ENCODE results near the gene TLR9.

TLR9 gene

DNA sequence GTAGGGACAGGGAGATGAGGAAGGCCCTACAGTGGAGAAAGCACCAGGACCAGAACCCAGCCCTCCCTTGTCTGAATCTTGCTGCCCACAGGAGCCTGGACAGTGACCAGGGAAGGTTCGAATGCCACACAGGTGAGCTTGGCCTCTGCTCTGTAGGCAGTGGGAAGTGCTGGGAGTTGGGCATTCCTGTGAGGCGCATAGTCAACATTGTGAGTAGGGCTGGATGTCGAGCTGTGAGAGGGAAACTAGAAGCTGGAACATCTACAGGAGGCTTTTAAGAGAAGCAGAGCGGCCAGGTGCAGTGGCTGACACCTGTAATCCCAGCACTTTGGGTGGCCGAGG, 47.8 kb downstream of the TLR9 start:
- no peak overlapping the region for H3K4me3 ChIP-seq (replicated peaks; ENCODE audit: low read depth, low read length)

DNA sequence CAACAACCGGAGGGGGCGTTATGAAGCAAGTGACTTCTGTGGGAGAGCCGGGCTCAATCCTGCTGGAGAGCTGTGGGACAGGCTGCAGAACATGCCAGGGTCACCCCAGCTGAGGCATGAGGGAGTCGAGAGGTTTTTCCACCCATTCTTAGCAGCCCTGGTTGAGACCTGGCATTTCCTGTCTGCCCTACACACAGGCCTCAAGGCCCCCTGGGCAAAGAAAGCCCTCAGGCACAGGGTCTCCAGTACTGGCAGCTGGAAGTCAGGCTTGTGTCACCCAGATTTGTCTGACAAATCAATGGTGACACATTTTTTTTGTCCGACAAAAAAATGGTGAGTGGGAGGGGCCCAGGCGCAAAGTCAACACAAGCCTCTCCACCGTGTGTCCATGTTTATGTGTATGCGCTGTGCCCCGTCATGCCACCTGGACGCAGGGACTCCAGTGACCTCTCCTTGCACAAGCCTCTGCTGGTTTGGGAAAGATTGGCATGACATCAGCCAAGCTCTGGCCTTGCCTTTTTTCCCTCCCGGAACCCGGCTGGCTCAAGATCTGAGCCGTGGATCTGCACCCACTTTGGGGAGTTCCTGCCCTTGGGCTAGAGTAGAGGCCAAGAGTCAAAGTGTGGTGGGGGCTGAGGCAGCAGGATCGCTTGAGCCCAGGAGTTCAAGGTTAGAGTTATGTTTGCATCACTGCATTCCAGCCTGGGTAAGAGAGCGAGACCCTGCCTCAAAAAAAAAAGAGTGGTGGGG, 48.3 kb downstream of the TLR9 start:
- DNase-seq (ENCODE audit: low read depth): no peak
- TF ChIP-seq, protein P1, sequence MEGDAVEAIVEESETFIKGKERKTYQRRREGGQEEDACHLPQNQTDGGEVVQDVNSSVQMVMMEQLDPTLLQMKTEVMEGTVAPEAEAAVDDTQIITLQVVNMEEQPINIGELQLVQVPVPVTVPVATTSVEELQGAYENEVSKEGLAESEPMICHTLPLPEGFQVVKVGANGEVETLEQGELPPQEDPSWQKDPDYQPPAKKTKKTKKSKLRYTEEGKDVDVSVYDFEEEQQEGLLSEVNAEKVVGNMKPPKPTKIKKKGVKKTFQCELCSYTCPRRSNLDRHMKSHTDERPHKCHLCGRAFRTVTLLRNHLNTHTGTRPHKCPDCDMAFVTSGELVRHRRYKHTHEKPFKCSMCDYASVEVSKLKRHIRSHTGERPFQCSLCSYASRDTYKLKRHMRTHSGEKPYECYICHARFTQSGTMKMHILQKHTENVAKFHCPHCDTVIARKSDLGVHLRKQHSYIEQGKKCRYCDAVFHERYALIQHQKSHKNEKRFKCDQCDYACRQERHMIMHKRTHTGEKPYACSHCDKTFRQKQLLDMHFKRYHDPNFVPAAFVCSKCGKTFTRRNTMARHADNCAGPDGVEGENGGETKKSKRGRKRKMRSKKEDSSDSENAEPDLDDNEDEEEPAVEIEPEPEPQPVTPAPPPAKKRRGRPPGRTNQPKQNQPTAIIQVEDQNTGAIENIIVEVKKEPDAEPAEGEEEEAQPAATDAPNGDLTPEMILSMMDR (IDR thresholded peaks at IDR 0.05; ENCODE audit: low read length, missing control alignments): no peak
- H3K4me3 ChIP-seq (replicated peaks; ENCODE audit: low read depth, low read length): no peak overlapping the region

More for the DNA sequence above, 47.8 kb downstream of the TLR9 start:
- no peak for DNase-seq (ENCODE audit: low read depth)
- TF ChIP-seq, protein P1 (IDR thresholded peaks at IDR 0.05; ENCODE audit: low read length, missing control alignments): no peak

DNA sequence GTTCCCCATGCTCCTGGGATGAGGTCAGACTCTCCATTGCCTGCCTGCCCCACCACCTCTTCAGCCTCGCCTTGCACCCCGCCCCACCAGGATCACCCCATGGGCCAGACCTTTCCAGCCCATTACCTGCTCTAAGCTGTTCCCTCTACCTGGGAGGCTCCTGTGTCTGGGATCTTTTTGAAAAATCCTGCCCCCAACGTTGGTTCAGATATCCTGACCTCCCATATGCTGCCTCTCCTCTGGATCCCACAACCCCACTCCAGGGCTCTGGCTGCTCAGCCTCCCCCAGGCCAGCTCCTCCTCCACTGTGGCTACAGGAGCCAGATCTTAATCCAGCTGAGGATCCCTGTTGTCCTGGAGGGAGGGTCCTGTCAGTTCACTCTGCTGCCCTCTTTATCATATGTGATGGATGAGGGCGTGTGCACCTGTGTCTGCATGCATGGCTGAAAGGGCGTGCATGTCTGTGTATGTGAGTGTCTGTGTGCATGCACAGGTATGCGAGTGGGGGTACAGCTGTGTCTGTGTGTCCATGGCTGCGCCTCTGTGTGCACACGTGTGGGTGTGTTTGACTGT, 49.2 kb downstream of the TLR9 start:
- H3K4me3 ChIP-seq (replicated peaks; ENCODE audit: low read depth, low read length): no peak overlapping the region
- TF ChIP-seq, protein P1 (IDR thresholded peaks at IDR 0.05; ENCODE audit: low read length, missing control alignments): no peak
- DNase-seq (ENCODE audit: low read depth): no peak

DNA sequence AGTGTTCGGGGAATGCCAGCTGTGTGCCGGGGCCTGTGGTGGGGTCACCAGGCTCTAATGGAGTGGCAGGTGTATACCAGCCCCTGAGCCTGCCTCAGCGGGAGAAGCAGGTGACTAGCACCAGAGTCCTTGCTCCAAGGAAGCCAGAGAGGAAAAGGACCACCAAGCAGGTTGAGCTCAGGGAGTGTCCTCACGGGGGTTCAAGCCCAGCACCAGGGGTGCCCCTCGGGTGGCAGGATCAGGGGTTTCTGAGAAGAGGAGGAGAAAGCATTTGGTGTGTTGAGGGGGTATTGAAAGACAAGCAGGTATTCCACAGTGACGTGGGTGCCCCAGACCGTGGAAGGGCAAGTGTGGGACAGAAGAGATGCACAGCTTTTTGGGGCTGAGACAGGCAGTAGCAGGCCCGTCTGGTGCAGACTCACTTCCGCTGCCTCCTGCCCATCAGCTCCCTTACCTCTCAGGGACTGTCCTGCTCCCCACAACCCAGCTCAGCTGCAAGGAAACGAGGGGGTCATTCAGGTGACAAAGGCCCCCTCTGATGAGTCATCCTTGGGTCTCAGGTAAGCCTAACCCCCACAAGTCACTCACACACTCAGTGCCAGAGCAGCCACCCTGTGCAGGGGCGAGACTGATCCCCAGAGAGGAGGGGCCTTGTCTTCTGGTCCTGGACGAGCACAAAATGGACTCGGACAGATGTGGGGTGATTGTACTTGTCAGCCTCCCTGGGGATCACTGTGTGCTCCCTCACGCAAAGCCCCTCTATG, 49.8 kb downstream of the TLR9 start:
- no peak overlapping the region for H3K4me3 ChIP-seq (replicated peaks; ENCODE audit: low read depth, low read length)
- TF ChIP-seq, protein P1 (IDR thresholded peaks at IDR 0.05; ENCODE audit: low read length, missing control alignments): no peak
- DNase-seq (ENCODE audit: low read depth): no peak

DNA sequence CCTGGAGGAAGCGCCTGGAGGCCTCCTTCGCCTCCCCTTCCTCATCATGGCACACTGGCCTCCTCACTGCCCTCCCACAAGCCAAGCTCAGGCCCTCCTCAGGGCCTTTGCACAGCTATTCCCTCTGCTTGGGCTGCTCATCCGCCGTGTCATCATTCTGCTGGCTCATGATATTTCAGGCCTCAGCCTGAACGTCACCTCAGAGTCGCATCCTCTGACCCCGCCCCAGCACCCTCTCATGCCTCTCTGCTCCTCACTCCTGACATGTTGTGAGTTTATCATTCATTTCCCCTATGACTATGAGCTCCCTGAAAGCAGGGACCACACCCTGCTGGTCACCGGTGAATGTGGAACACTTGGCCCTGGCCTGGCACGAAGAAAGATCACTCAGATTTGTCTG, 50.5 kb downstream of the TLR9 start:
- TF ChIP-seq, protein P1 (IDR thresholded peaks at IDR 0.05; ENCODE audit: low read length, missing control alignments): no peak
- H3K4me3 ChIP-seq (replicated peaks; ENCODE audit: low read depth, low read length): no peak overlapping the region
- no peak for DNase-seq (ENCODE audit: low read depth)

DNA sequence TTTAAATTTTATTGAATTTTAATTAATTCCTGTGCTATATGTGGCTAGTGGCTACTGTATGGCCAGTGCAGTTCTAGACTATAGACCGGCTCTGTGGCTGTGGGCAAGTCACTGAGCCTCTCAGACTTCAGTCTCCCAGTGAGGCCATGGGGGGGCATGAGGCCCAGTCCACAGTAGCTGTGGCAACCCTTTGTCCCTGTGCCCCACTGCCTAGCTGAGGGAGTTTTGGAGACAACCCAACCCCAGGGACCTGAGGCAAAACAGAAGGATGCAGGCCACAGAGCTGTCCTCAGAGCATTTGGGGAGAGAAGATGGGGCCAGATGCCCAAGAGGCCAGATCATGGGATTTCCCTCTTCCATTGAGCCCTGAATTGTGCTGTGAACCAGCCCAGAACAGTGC, 52.3 kb downstream of the TLR9 start:
- no peak overlapping the region for H3K4me3 ChIP-seq (replicated peaks; ENCODE audit: low read depth, low read length)
- no peak for DNase-seq (ENCODE audit: low read depth)
- TF ChIP-seq, protein P1 (IDR thresholded peaks at IDR 0.05; ENCODE audit: low read length, missing control alignments): no peak
